ENCODE results near the gene MVP. TPM values are rescaled to one million over a fixed set of nuclear protein-coding genes. Genes with fewer than 3 reads are reported as not detected.
"Not testable (repeated sequence)": the region's sequence is repeated elsewhere in the genome, so short reads cannot be mapped to it uniquely, and the experiment has no call there.

Gene MVP
- total RNA-seq, 1 donor from 2014 or later, result 222 TPM

DNA sequence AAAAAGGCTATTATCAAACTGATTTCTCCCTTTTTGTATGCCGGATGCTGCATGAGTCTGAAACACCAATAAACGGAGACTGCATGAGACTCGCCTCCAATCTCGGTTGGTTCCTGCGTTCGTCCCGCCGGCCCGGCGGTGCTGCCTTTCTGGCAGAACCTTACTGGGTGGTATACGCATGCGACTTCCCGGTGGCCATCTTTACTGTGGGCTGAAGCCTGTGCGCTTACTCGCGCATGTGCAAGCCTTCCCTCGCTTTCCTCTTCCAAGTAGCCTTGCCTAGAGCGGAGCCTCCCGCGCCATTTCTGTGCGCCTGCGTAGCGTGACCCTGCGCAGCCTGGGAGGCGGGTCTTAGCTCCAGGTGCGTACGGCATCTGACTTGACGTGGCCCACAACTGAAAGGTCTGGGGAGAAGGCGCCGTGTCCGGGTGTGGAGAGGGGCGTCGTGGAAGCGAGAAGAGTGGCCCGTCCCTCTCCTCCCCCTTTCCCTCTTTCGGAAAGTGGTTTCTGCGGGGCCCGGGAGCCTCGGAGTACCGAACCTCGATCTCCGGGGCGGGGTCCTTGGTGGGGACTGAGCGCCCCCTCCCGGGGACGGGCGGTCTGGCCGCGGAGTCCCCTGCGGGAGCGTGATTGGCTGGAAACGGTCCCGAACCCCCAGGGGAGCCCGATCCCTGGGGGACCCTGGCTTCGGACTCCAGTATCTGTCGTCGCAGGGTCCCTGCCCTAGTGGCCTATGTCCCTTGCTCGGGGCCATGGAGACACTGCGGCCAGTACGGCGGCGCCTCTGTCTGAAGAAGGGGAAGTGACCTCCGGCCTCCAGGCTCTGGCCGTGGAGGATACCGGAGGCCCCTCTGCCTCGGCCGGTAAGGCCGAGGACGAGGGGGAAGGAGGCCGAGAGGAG, 4.2 kb upstream of the MVP start, which contains the start of gene PAGR1:
TSS of gene PAGR1 (plus strand) at position 360 of the 901 bp plus-strand sequence. CDS start at position 734, 374 bp downstream.
- DNase-seq, result peak; percentile 100

DNA sequence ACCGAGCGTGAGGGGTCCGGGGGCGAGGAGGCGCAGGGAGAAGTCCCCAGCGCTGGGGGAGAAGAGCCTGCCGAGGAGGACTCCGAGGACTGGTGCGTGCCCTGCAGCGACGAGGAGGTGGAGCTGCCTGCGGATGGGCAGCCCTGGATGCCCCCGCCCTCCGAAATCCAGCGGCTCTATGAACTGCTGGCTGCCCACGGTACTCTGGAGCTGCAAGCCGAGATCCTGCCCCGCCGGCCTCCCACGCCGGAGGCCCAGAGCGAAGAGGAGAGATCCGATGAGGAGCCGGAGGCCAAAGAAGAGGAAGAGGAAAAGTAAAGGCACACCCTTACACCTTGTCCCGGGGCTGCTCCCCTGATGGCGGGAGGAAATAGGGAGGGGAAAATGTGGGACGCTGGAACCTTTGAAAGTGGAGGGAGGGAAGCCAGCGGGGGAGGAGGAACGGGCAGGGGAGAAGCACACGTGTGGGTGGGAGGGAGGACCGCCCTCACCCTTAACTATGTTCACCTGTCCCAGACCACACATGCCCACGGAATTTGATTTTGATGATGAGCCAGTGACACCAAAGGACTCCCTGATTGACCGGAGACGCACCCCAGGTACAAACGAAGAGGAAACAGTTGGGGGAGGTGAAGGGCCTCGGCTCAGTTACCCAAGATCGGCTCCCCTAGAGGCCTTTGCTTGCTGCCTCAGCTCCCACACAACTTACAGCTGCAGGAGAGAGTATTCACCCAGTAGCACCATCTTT, 3.4 kb upstream of the MVP start:
- DNase-seq, result peak; percentile 69

DNA sequence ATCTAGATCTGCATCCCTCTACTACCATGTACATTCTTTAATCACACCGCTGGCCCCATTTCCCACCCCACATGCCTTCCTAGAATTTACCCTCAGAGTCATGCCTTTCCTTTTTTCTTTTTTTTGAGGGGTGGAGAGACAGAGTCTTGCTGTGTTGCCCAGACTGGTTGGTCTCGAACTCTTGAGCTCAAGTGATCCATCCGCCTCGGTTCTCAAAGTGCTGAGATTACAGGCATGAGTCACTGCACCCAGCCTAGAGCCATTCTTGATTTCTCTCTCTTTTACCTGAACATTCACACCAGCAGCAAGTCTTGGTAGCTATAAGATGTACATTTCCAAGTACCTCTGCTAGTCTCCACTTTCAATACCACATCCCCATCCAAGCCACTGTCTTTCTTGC, 2.2 kb upstream of the MVP start:
- DNase-seq, result no peak

DNA sequence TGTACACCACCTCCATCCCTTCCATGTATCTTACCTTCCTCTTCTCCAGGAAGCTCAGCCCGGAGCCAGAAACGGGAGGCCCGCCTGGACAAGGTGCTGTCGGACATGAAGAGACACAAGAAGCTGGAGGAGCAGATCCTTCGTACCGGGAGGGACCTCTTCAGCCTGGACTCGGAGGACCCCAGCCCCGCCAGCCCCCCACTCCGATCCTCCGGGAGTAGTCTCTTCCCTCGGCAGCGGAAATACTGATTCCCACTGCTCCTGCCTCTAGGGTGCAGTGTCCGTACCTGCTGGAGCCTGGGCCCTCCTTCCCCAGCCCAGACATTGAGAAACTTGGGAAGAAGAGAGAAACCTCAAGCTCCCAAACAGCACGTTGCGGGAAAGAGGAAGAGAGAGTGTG, 756 bp upstream of the MVP start:
- no peak for DNase-seq

DNA sequence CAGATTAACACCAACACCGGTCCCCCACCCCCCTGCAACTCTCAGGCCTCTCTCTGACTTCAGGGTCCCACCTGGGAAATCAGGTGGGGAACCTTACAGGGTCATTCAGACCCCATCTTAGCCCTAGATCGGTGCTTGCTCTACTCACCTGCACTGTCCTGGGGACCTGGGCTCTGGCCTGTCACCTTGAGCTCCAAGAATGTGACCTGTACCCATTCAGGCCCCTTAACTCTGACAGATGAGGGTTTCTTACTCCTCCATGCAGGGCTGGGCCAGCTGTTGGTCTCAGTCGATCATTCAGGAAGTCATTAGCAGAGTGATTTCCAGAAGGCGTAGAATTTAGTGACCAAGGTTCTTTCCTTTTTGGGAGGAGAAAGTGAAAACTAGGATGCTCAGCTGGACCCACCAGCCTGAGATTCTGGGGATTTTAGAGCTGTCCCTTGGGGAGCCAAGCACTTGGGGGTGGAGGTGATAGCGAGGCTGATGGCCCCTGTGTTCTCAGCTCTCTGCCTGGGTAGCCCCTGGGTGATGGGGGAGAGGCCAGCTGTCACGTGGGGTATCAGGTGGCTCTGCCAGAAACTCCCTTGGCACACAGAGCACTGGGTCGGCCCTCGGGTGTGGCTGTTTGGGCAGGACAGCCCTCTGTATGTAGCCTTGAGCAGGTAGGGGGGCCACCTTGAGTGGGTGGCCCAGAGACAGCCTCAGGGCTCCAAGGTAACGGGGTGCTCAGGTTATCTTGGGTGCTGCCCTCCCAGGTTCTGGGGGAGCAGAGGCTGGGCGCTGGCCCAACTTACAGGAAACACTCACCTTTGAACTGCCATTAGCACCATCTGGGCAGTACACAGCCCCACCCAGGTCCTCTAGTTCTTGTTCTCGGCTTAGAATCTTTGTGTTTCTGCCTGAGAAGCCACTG, 724 bp downstream of the MVP start:
- peak; percentile 34 for DNase-seq

DNA sequence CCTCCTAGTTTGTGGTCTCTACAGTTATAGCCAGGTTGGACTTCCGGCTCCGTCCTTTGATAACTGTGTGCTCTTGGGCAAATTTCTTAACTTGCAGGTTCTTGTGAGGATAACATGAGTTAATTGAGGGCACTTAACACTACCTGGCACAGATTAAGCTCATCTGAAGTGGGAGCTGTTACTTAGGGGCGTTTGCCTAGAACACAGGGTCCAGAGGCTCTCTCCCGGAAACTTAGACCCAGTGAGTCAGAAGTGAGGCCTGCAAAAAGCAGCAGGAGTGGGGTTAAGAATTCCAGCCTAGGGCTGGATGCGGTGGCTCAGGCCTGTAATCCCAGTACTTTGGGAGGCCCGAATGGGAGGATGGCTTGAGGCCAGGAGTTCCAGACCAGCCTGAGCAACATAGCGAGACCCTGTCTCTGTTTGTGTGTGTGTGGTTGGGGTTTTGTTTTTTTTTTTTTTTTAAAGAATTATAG, 1.4 kb downstream of the MVP start:
- DNase-seq, result peak; percentile 76

DNA sequence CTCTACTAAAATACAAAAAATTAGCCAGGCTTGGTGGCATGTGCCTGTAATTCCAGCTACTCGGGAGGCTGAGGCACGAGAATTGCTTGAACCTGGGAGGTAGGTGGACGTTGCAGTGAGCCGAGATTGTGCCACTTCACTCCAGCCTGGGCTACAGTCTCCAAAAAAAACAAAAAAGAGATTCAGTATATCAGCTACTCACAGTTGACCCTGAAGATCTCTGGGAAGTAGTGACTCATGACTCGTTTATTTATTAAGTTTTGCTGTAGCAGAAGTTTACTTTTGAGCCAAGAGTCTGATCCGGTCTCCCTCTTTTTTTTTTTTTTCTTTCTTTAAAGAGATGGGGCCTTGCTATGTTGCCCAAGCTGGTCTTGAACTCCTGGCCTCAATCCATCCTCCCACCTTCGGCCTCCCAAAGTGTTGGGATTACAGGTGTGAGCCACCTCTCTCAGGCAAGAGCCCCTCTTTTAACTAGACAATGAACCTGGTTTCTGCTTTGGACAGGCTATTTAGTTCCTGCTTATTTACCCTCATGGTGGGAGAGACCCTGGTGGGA, 4.4 kb downstream of the MVP start:
- DNase-seq, result peak; percentile 85

DNA sequence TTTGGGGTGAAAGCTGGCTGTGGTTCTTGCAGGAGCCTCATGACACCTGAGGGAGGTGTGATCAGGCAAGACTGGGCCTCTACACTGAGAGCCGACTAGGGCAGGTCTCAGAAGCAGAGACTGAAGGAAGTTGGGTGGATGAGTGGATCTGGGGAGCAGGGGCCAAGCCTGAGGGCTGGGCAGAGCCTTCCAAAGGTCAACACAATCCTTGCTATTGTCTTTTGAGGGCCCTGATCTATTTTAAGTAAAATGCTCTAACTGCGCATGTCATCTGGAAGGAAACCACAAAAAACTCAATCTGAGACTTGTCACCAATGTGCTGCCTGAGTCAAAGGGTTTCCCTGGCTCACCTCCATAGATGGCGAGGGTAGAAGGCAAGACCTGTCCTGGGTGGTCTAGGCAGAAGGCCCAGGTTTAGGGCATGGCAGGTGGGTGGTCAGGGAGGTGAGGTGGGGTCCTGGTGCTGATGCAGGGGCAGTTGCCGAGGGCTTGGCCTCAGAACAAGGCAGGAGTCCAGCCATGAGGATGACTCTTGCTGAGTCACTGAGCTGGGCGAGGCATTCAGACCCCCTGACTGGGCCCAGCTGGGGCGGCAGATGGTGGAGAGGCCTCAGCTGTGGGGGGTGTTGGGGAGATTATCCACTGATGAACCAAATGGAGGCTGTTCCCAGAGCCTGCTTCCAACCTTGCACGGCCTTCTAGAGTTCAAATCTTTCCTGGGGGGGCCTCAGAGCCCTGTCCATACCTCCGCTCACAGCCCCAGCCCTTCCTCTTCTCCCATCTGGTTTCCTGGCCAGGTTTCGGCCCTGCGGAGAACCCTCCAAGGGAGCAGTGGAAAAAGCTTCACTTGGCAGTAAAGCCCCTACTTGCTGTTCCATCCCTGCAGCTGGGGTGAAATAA, 5.1 kb downstream of the MVP start:
- DNase-seq, result peak; percentile 66

DNA sequence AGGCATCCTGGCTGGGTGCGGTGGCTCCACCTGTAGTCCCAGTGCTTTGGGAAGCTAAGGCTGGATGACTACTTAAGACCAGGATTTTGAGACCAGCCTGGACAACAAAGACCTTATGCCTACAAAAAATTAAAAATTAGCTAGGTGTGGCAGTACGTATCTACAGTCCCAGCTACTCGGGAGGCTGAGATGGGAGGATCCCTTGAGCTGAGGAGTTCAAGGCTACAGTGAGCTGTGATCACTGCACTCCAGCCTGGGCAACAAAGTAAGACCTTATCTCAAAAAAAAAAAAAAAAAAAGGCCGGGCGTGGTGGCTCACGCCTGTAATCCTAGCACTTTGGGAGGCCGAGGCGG, 6.1 kb downstream of the MVP start:
- DNase-seq, result no peak

DNA sequence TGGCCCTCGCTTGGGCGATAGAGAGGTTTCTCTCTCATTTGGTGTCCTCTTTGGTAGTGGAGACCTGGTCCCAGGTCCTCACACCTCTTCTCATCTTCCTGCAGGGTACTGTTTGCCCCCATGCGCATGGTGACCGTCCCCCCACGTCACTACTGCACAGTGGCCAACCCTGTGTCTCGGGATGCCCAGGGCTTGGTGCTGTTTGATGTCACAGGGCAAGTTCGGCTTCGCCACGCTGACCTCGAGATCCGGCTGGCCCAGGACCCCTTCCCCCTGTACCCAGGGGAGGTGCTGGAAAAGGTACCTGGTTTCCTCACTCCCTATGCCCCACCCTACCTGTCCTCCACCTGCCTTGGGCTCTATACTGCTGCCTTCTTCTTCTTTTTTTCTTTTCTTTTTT, 10.5 kb downstream of the MVP start:
- no peak for DNase-seq

DNA sequence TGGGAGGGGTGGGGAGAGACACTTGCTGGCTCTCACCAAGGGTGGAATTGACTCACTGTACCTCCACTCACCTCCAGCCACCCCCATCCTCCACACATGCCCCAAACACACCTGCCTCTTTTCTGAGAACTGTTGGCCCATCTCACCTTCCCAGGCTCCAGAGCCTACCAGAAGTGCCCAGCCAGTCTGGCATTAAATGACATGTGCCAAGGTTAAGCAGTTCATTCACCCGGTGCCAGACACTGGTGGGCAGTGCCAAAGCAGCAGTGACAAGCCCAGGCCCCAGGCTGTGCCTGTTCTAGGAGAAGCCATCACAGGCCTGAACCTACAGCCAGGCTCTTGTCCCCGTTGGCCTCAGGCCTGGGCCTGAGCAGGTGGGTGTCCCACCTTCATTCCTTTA, 11.2 kb downstream of the MVP start:
- DNase-seq, result no peak

DNA sequence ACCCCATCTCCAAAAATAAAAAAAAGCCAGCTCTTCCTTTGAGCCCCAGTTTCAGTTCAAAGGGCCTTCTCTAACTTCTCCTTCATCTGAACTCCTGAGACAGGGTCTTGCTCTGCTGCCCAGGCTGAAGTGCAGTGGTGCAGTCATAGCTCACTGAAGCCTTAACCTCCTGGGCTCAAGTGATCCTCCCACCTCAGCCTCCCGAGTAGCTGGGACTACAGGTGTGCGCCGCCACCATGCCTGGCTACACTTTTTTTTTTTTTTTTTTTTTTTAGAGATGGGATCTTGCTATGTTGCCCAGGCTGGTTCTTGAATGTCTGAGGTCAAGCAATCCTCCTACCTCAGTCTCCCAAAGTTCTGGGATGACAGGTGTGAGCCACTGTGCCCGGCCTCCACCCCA, 13.0 kb downstream of the MVP start:
- DNase-seq, result not testable (repeated sequence)

DNA sequence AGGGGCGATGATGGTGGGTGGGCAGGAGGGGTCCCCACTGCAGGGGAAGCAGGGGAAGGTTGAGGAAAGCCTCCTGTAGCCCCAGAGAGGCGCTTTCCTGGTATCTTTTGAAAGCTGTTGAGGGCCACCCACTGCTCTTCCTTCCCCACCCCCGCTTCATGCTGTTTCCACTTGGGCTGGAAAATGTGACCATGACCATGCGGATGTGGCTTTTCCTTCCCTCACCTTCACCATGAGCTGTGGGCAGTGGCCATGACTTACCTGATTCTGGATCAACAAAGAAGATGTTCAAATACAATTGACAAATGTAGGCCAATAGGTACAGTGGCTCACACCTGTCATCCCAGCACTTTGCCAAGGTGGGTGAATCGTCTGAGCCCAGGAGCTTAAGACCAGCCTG, 13.8 kb downstream of the MVP start:
- DNase-seq, result no peak

DNA sequence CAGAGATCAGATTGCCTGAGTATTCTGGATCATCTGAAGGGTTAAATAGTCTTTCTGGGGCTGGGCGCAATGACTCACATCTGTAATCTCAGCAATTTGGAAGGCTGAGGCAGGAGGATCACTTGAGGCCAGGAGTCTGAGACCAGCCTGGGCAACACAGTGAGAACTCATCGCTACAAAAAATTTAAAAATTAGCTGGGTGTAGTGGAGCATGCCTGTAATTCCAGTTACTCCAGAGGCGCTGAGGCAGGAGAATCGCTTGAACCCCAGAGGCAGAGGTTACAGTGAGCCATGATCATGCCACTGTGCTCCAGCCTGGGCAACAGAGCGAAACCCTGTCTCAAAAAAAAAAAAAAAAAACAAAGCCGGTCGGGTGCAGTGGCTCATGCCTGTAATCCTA, 15.7 kb downstream of the MVP start:
- no peak for DNase-seq

DNA sequence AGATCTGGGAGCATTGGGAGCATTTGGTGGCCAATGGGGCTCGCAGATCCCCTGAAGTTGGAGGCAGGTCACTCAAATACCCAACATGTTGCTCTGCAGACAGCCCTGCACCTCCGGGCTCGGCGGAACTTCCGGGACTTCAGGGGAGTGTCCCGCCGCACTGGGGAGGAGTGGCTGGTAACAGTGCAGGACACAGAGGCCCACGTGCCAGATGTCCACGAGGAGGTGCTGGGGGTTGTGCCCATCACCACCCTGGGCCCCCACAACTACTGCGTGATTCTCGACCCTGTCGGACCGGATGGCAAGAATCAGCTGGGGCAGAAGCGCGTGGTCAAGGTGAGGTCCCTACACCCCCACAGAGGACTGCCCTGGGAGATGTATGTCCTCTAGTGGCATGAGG, 16.4 kb downstream of the MVP start:
- no peak for DNase-seq

DNA sequence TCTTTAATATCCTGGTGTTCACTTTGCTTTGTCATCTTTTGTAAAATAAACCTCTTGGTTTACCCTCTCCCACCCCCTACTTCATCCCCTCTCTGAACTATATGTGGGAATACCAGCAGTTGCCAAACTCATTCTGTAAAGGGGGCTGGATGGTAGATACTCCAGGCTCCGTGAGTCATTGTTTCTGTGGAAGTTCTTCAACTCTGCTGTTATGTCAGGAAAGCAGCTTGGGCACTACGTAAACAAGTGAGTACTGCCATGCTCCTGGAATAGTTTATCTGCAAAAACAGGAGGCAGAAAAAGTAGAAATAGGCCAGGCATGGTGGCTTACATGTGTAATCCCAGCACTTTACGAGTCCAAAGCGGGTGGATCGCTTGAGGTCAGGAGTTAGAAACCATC, 17.6 kb downstream of the MVP start:
- peak; percentile 60 for DNase-seq

DNA sequence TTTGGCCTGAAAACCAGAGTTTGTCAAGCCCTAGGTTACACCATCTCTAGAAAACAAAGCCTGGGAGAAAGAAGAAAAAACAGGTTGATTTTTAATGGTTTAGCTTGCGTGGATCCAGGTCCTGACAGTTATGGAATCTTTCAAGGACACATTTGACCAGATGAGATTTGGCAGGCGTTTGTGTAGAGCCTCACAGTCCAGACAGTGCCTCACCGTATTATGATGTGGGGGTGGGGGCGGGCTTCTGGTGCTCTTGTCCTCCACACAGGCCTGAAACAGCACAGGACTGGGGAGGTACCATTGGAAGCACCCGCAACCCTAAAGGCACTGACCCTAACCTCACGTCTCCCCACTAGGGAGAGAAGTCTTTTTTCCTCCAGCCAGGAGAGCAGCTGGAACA, 19.6 kb downstream of the MVP start:
- DNase-seq, result no peak

DNA sequence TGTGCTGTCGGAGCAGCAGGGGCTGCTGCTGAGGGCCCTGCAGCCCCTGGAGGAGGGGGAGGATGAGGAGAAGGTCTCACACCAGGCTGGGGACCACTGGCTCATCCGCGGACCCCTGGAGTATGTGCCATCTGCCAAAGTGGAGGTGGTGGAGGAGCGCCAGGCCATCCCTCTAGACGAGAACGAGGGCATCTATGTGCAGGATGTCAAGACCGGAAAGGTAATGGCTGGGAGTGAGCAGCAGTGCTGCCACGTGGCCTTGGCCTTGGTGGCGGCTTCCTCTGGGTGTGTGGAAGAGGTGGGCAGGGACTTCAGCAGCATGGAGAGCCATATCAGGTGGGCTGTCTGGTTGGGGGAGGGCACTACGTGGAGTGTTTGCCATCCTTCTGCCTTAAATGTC, 20.0 kb downstream of the MVP start:
- no peak for DNase-seq

DNA sequence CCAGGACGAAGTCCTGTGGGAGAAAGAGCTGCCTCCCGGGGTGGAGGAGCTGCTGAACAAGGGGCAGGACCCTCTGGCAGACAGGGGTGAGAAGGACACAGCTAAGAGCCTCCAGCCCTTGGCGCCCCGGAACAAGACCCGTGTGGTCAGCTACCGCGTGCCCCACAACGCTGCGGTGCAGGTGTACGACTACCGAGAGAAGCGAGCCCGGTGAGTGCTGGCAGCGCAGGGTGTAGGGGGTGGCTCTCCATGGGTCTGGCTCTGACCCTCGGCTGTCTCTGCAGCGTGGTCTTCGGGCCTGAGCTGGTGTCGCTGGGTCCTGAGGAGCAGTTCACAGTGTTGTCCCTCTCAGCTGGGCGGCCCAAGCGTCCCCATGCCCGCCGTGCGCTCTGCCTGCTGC, 21.4 kb downstream of the MVP start:
- no peak for DNase-seq

DNA sequence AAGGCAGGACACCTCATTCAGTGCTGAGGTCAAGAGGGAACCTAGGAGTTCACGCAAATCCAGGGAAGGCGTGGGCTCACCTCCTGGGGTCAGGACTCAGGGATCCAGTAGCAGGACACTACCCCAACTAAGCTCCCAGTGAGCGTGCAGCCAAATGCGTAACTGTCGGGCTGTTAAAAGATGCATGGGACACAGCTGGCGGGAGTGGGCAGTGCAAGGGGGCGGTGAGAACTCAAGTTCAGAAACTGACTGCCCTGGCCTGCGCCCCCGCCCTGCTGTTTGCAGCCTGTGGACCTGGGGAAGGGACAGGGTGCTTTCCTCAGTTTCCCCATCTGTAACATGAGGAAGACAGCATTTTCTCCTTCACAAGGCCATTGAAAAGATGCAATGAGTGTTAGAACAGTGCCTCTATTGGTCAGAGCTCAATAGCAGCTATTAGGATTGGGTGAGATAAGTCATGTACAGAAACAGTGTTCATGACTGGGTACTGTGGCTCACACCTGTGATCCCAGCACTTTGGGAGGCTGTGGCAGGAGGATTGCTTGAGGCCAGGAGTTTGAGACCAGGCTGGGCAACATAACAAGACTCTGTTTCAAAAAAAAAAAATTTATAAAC, 22.6 kb downstream of the MVP start:
- no peak for DNase-seq

DNA sequence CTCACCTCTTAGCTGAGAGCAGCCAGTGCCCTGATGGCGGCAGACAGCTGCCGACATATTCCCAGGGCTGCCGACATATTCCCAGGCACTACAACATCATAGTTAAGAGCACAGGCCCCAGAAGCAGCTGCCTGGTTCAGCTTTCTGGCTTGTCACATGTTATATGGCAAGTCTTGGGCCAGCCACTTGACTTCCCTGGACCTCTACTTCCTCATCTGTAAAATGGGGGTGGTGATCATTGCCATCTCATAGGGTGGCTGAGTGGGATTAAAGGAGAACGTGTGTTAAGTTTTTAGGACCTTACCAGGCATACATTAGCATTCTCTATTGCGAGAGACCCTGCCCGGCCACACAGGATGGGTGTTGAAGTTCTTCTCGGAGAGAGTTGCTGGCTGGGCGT, 23.7 kb downstream of the MVP start:
- no peak for DNase-seq

Measured in dermis blood vessel endothelial cell (primary cell).